HG02943 (cell line): ENCODE data around the gene VIM.
"Not testable (repeated sequence)": the region's sequence is repeated elsewhere in the genome, so short reads cannot be mapped to it uniquely, and the experiment has no call there.

ENCODE experiments used
- ATAC-seq: cut with Tn5 transposase; IDR thresholded peaks from one replicate; pipeline ENCODE4 v1.9.1; 2021; ENCODE audit warnings: mild to moderate bottlenecking, low read depth, moderate library complexity; ENCODE audit not compliant: unreplicated experiment

The VIM gene

GRCh38 chr10:17250736-17251135 lies 22.7 kb downstream of the VIM start:
- no peak for ATAC-seq

GRCh38 chr10:17254543-17255050 lies 26.6 kb downstream of the VIM start:
- not testable (repeated sequence) for ATAC-seq

DNA sequence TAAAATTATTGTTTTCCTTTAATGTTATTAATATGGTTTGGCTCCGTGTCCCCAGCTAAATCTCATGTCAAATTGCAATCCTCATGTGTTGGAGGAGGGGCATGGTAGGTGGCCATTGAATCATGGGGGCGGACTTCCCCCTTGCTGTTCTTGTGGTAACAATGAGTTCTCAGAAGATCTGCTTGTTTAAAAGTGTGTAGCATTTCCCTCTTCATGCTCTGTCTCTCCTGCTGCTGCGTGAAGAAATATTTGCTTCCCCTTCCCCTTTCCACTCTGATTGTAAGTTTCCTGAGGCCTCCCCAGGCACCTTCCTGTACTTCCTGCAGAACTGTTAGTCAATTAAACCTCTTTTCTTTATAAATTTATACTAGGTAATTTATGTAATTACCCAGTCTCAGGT lies 27.5 kb downstream of the VIM start:
- no peak for ATAC-seq

DNA sequence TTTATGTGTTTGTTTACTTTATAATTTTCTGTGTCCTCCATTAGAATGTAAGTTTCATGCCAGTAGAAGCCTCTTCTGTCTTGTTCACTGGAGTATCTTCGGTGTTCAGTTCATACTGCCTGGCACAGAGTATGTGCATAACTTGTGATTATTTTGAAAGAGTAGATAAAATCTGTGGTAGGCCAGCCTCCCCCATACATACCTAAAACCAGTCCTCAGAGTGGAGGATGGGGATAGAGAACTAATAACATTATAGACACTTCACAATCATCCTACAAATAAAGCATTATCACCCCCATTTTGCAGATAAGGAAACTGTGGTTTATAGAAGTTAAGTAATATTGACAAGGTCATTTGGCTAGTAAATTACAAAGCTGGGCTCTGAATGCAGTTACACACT lies 28.0 kb downstream of the VIM start:
- ATAC-seq: no peak

- ATAC-seq: no peak
Observed at GRCh38 chr10:17256627-17257026, 28.6 kb downstream of the VIM start.

GRCh38 chr10:17257466-17258321 lies 29.7 kb downstream of the VIM start:
- no peak for ATAC-seq

DNA sequence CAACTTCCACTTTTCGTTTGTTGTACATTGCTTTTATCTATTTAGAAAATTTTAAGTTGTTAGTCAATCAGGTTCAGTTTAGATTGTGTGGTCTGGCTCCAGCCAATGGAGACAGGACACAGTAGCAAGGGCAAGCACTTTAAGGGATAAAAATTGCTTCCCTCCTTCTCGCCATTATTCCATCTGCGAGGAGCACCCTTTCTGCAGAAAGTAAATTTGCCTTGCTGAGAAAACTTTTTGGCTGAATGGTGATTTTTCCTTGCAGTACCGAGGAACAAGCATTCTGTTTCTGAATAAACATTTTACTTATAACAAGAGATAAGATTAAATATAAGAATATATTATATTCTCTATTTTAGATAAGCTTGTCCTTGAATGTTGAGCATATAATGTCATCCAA lies 34.5 kb downstream of the VIM start:
- no peak for ATAC-seq

DNA sequence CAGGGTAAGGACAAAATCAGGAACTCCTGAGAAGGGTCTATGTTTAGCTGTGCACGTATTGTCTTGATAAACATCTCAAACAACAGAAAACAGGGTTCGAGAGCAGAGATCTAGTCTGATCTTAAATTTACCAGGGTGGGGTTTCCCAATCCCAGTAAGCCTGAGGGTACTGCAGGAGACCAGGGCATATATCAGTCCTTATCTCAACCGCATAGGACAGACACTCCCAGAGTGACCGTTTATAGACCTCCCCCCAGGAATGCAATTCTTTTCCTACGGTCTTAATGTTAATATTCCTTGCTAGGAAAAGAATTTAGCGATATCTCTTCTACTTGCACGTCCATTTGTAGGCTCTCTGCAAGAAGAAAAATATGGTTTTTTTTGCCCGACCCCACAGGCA lies 35.5 kb downstream of the VIM start:
- no peak for ATAC-seq

GRCh38 chr10:17265468-17265867 lies 37.4 kb downstream of the VIM start:
- ATAC-seq: no peak

- ATAC-seq: not testable (repeated sequence)
Observed at GRCh38 chr10:17266549-17266948, 38.5 kb downstream of the VIM start.

GRCh38 chr10:17272648-17273047 lies 44.6 kb downstream of the VIM start:
- ATAC-seq: no peak

- no peak for ATAC-seq
Observed at GRCh38 chr10:17273403-17273802, 45.4 kb downstream of the VIM start.

DNA sequence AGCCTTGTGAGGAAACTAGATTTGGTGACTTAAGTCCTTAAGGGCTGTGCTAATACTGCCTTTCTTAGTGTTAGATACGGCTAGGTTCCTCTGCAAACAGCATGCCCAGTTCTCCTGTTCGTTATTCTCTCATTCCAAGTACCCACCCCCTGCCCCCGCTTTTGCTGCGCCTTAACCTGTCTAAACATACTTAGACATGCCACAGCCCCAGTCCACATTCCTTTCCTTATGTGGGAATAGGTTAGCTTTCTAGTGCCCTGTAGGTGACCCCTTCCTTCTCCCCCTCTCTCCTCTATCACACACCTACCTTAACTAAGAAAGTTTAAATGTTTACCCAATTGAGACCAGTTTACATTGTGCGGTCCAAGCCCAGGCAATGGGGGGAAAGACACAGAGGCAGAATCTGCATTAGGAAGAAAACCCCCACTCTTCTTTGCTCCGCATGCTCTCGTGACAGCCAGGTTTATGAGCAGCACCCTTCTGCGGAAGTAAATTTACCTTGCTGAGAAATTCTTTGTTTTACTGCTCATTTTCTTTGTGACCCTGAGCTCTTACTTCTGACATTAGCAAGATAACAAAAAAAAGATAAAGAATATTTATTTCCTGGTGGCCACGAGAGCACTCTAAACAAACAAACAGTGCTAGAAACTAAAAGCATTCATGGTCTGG lies 48.8 kb downstream of the VIM start:
- ATAC-seq: no peak

- no peak for ATAC-seq
Observed at GRCh38 chr10:17278607-17279240, 50.7 kb downstream of the VIM start.

- no peak for ATAC-seq
Observed at GRCh38 chr10:17282311-17282710, 54.3 kb downstream of the VIM start.

DNA sequence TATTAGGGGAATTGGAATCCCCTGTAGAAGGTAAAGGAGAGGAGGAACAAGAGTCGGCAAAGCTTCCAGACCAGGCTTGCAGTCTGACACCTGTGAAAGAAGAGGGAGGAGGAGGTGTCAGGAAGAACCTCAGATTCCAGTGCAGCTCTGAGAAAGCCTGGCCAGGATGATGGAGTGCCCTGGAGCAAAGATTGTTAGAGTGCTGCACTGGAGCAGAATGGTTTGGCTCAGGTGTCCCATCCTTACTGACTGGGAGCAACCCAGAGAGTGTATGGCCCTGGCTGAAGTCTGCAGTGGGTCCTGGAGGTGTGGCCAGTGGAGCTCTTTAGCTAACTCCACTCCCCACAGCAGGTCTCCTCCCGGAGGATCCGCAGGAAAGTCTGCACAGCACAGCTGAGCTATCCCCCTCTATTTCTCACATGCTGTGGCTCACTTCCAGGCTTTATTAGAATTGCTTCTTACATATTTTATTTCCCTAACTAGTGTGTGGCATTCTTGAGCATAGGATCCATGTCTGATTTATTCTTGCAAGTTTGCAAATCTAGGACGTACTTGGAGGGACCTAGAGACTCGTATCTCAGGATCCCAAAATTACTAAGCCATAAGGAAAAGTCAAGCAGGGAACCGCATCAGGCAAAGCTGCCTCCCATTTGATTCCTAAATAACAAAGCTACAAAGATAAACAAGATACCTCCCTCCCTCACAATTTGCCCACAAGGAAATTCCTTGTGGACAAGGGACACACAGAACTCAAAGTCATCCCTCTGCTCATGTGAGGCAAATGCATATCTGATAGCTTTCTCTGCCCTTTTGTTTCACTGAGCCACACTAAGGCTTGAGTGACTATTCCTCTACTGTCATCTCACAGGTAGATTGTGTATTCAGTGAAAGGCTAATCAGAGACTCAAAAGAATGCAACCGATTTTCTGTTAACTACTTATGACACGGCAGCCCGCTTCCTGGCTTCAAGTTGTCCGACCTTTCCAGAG lies 58.8 kb downstream of the VIM start:
- no peak for ATAC-seq
